Measurements from ENCODE around the gene IFRD2. TPM values are rescaled to one million over a fixed set of nuclear protein-coding genes. Genes with fewer than 3 reads are reported as not detected.

The IFRD2 gene
- total and polyA plus RNA-seq, 2 of the 13 experiments (the other 11 are each of a cell fraction or from before 2014, with no cell fraction given) = 32.8 to 96.1 TPM

DNA sequence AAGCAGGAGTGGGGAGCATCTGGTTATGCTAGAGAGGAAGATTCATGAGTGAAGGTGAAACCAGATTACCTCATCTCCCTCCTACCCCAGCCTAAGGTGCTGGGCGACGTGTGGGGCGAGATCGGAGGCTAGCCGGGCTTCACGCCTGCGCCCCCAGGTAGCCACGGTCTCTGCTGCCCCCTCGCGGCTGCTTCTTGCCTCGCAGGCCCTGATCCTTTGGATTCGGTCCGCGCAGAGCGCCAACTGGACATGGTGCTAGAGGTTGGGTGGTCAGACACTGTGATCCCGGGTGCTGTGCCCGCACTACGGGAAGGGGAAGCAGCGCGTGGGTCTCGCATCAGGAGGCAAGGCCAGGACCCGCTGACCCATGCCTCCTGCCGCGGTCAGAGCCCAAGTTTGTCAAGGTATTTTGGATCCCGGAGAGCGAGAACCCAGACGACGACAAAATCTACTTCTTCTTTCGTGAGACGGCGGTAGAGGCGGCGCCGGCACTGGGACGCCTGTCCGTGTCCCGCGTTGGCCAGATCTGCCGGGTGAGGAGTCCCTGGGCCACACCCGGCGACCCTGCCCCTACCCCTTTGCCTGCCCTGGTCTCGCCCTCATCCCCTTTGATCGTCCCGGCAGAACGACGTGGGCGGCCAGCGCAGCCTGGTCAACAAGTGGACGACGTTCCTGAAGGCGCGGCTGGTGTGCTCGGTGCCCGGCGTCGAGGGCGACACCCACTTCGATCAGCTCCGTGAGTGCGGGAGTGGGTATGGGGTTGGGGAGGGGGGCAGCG, 19.1 kb downstream of the IFRD2 start (continued):
- no peak for TF ChIP-seq ZNF362 (CRISPR knock-in tag; IDR thresholded peaks at IDR 0.05; ENCODE audit: borderline replicate concordance)
- TF ChIP-seq NFKB2 (CRISPR knock-in tag; IDR thresholded peaks at IDR 0.05; ENCODE audit: borderline replicate concordance) = no peak
- no peak for TF ChIP-seq ZNF513 (CRISPR knock-in tag; conservative IDR thresholded peaks at IDR 0.05)
- TF ChIP-seq ZNF317 (CRISPR knock-in tag; IDR thresholded peaks at IDR 0.05) = peak; percentile 74; the same call in 1 of the 2 replicates
- no peak for TF ChIP-seq ADNP (CRISPR knock-in tag; IDR thresholded peaks at IDR 0.05)
- TF ChIP-seq, protein P1, sequence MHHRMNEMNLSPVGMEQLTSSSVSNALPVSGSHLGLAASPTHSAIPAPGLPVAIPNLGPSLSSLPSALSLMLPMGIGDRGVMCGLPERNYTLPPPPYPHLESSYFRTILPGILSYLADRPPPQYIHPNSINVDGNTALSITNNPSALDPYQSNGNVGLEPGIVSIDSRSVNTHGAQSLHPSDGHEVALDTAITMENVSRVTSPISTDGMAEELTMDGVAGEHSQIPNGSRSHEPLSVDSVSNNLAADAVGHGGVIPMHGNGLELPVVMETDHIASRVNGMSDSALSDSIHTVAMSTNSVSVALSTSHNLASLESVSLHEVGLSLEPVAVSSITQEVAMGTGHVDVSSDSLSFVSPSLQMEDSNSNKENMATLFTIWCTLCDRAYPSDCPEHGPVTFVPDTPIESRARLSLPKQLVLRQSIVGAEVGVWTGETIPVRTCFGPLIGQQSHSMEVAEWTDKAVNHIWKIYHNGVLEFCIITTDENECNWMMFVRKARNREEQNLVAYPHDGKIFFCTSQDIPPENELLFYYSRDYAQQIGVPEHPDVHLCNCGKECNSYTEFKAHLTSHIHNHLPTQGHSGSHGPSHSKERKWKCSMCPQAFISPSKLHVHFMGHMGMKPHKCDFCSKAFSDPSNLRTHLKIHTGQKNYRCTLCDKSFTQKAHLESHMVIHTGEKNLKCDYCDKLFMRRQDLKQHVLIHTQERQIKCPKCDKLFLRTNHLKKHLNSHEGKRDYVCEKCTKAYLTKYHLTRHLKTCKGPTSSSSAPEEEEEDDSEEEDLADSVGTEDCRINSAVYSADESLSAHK (CRISPR knock-in tag; IDR thresholded peaks at IDR 0.05; ENCODE audit: borderline replicate concordance) = no peak
- no peak for TF ChIP-seq NCOA1 (CRISPR knock-in tag; IDR thresholded peaks at IDR 0.05)
- peak; percentile 59; the same call in 1 of the 2 replicates for TF ChIP-seq ZMYM4 (CRISPR knock-in tag; IDR thresholded peaks at IDR 0.05)
- peak; percentile 97 for TF ChIP-seq STAG1 (CRISPR knock-in tag; IDR thresholded peaks at IDR 0.05)
- TF ChIP-seq GTF2F1 (IDR thresholded peaks at IDR 0.05; ENCODE audit: low read length) = no peak
- TF ChIP-seq GATAD2A (CRISPR knock-in tag; IDR thresholded peaks at IDR 0.05) = peak; percentile 79
- TF ChIP-seq ZIK1 (CRISPR knock-in tag; IDR thresholded peaks at IDR 0.05; ENCODE audit: borderline replicate concordance, low read depth) = no peak
- no peak for TF ChIP-seq KAT2B (IDR thresholded peaks at IDR 0.05; ENCODE audit: borderline replicate concordance, low read depth, low read length)
- TF ChIP-seq PLRG1 (conservative IDR thresholded peaks at IDR 0.05) = no peak
- TF ChIP-seq PCBP2 (optimal IDR thresholded peaks at IDR 0.05; ENCODE audit: low read depth, low read length, poor library complexity, severe bottlenecking) = no peak
- TF ChIP-seq, protein P2, sequence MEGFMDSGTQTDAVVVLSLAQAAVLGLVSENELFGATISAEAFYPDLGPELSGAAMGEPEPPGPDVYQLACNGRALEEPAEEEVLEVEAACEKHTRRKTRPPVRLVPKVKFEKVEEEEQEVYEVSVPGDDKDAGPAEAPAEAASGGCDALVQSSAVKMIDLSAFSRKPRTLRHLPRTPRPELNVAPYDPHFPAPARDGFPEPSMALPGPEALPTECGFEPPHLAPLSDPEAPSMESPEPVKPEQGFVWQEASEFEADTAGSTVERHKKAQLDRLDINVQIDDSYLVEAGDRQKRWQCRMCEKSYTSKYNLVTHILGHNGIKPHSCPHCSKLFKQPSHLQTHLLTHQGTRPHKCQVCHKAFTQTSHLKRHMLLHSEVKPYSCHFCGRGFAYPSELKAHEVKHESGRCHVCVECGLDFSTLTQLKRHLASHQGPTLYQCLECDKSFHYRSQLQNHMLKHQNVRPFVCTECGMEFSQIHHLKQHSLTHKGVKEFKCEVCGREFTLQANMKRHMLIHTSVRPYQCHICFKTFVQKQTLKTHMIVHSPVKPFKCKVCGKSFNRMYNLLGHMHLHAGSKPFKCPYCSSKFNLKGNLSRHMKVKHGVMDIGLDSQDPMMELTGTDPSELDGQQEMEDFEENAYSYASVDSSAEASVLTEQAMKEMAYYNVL (CRISPR knock-in tag; IDR thresholded peaks at IDR 0.05; ENCODE audit: borderline replicate concordance) = 0 out of 2 replicates have a peak, but pooled peaks have one; percentile 33
- peak; percentile 96 for TF ChIP-seq ZNF792 (CRISPR knock-in tag; IDR thresholded peaks at IDR 0.05)
- TF ChIP-seq PHF8 (CRISPR knock-in tag; IDR thresholded peaks at IDR 0.05) = no peak
- no peak for TF ChIP-seq MBD4 (IDR thresholded peaks at IDR 0.05; ENCODE audit: borderline replicate concordance, low read length)
- no peak for TF ChIP-seq ATF4 (CRISPR knock-in tag; IDR thresholded peaks at IDR 0.05)
- TF ChIP-seq ZNF775 (CRISPR knock-in tag; IDR thresholded peaks at IDR 0.05; ENCODE audit: borderline replicate concordance) = no peak
- TF ChIP-seq KLF15 (CRISPR knock-in tag; IDR thresholded peaks at IDR 0.05; ENCODE audit: borderline replicate concordance) = no peak

Data from HepG2 (cell line).